Stomach (tissue), 9 donors: ENCODE measurements around the gene ZNF438. TPM values are rescaled to one million over a fixed set of nuclear protein-coding genes. Genes with fewer than 3 reads are reported as not detected.

Experiments
- DNase-seq, 2 donors: peaks; one replicate each; pipeline versions ENCODE4 v3.0.0 to v3.0.0-alpha.2; 2013 to 2019
- H3K27ac ChIP-seq, 5 donors: fragments of 200-600 bp in 4 of 5; sonication (generic) in 4 of 5; one replicate each; pipeline ENCODE4 v1.5.1; 2013 to 2019; ENCODE audit warnings: mild to moderate bottlenecking in 1 of 5, moderate library complexity in 1 of 5
- H3K27me3 ChIP-seq, 3 donors: fragments of 200-600 bp; sonication (generic); one replicate each; pipeline ENCODE4 v1.5.1; 2017 to 2019; ENCODE audit warnings: mixed run types in 1 of 3
- H3K36me3 ChIP-seq, 4 donors: fragments of 200-600 bp; sonication (generic); 1 replicate in 3 of 4; 2 replicates in 1 of 4; pipeline ENCODE4 v1.5.1; 2016 to 2019
- H3K4me1 ChIP-seq, 4 donors: fragments of 200-600 bp; sonication (generic); one replicate each; pipeline ENCODE4 v1.5.1; 2016 to 2019
- H3K4me3 ChIP-seq, 4 donors: fragments of 200-600 bp; sonication (generic) in 3 of 4; one replicate each; pipeline ENCODE4 v1.5.1; 2016 to 2019; ENCODE audit warnings: mild to moderate bottlenecking in 1 of 4
- H3K9me3 ChIP-seq, 4 donors: fragments of 200-600 bp; sonication (generic); one replicate each; pipeline ENCODE4 v1.5.1; 2016 to 2019
- CTCF ChIP-seq, 7 experiments: fragments of 450-650 bp in 4 of 7; fragments of 200-600 bp in 3 of 7; sonication (generic) in 3 of 7; IDR thresholded peaks; one replicate each; pipeline ENCODE4 v1.5.1; 2016 to 2019; ENCODE audit warnings: antibody characterized with exemption in 7 of 7, control low read depth in 2 of 7, mild to moderate bottlenecking in 1 of 7
- EP300 ChIP-seq: sonication (generic); formaldehyde crosslinking; IDR thresholded peaks from one replicate; pipeline ENCODE4 v1.6.1; 2017; ENCODE audit warnings: antibody characterized with exemption
- POLR2A ChIP-seq, 4 donors: fragments of 450-650 bp; IDR thresholded peaks; one replicate each; pipeline ENCODE4 v1.6.1; 2016; ENCODE audit warnings: antibody characterized with exemption in 4 of 4, control low read depth in 2 of 4, mild to moderate bottlenecking in 1 of 4, moderate library complexity in 1 of 4
- POLR2AphosphoS5 ChIP-seq, 3 donors: sonication (generic); formaldehyde crosslinking; IDR thresholded peaks; one replicate each; pipeline ENCODE4 v1.6.1; 2016; ENCODE audit warnings: antibody characterized with exemption in 3 of 3
- WGBS, 5 donors: extraction: QIAGEN DNeasy Blood & Tissue Kit in 3 of 5; methylation state at CpG; one replicate each; pipeline versions ENCODE4 v1.1.5 to v1.1.7; 2013 to 2018; 5-methylcytosine and 5-hydroxymethylcytosine counted together
- intact Hi-C: fragments of 100-400 bp; cut with DNase I; formaldehyde crosslinking; loops from one replicate; pipeline ENCODE4 v1.15.1; 2023; ENCODE audit warnings: low total_unique reads
- polyA plus RNA-seq, 3 donors: library from polyadenylated mRNA; stranded (reverse); fragments of 200-250 nt; gene quantifications; one replicate each; pipeline ENCODE4 v1.2.3, GENCODE V29; 2013
- total RNA-seq, 5 donors: library from RNA; depleted of rRNA; stranded (reverse); fragments of >200 nt; gene quantifications; one replicate each; pipeline versions ENCODE4 v1.1.0 to v1.2.3, GENCODE V29; 2014 to 2016
- donor health status: healthy with polysubstance abuse.
- donor health status: Bipolar disorder and iron deficiency.
- donor health status: healthy.

The ZNF438 gene
- total and polyA plus RNA-seq, 8 donors: 3.5 to 37.9 (median 5.4) TPM; not detected in 1

- Histone ChIP-seq H3K36me3 (no peaks in the 10 kb centered on the region), H3K9me3 (no peaks in the 10 kb centered on the region), H3K27ac (no peak overlapping the region), H3K27me3 (no peaks in the 10 kb centered on the region), H3K4me3 (no peak overlapping the region), H3K4me1 (peaks cover 0 to 6% (median 0%) of the 10 kb centered on the region in 4 donors)
- WGBS, 5 donors: 69 to 87% (median 79%) methylated on average over 2 of the region's 2 CpGs
- intact Hi-C loops: no loop called here
- TF ChIP-seq EP300 (no peak), POLR2A (IDR thresholded peaks at IDR 0.05) (no peak), CTCF (IDR thresholded peaks at IDR 0.05) (no peak), POLR2AphosphoS5 (IDR thresholded peaks at IDR 0.05) (no peak)
- DNase-seq: no peak
Observed at GRCh38 chr10:31072451-31072850, 40.8 kb upstream of the ZNF438 start.

- Histone ChIP-seq H3K4me3 (no peak overlapping the region), H3K36me3 (no peaks in the 10 kb centered on the region), H3K9me3 (no peaks in the 10 kb centered on the region), H3K4me1 (peaks cover 0 to 6% (median 0%) of the 10 kb centered on the region in 4 donors), H3K27me3 (no peaks in the 10 kb centered on the region), H3K27ac (no peak overlapping the region)
- TF ChIP-seq CTCF (IDR thresholded peaks at IDR 0.05): no peak
- no peak for TF ChIP-seq POLR2A (IDR thresholded peaks at IDR 0.05)
- no peak for TF ChIP-seq EP300
- TF ChIP-seq POLR2AphosphoS5 (IDR thresholded peaks at IDR 0.05): no peak
- WGBS, 5 donors: 67 to 75% (median 70%) methylated on average over 6 of the region's 6 CpGs
- DNase-seq: no peak
- intact Hi-C loops: no loop called here
Observed at GRCh38 chr10:31071232-31072005, 39.8 kb upstream of the ZNF438 start.

- intact Hi-C loops: no loop called here
- DNase-seq: no peak
- Histone ChIP-seq H3K9me3 (no peaks in the 10 kb centered on the region), H3K36me3 (no peaks in the 10 kb centered on the region), H3K4me3 (no peak overlapping the region), H3K27me3 (no peaks in the 10 kb centered on the region), H3K4me1 (peaks cover 0 to 6% (median 0%) of the 10 kb centered on the region in 4 donors), H3K27ac (no peak overlapping the region)
- TF ChIP-seq POLR2AphosphoS5 (IDR thresholded peaks at IDR 0.05) (no peak), POLR2A (IDR thresholded peaks at IDR 0.05) (no peak), EP300 (no peak), CTCF (IDR thresholded peaks at IDR 0.05) (no peak)
- 76 to 91% (median 81%) methylated on average over 2 of the region's 2 CpGs for WGBS, 5 donors
Observed at GRCh38 chr10:31070691-31071090, 39.0 kb upstream of the ZNF438 start.

- H3K27me3 ChIP-seq: no peaks in the 10 kb centered on the region
- TF ChIP-seq POLR2AphosphoS5 (IDR thresholded peaks at IDR 0.05): no peak
- TF ChIP-seq POLR2A (IDR thresholded peaks at IDR 0.05): no peak
- TF ChIP-seq CTCF (IDR thresholded peaks at IDR 0.05): no peak
- intact Hi-C loops: no loop called here
- 35 to 64% (median 58%) methylated on average over 4 of the region's 4 CpGs for WGBS, 5 donors
- H3K9me3 ChIP-seq: no peaks in the 10 kb centered on the region
- no peak overlapping the region for H3K4me3 ChIP-seq
- DNase-seq: no peak
- H3K4me1 ChIP-seq: peaks cover 0 to 7% (median 0%) of the 10 kb centered on the region in 4 donors
- peak overlapping the region in 1 of 5 donors; percentile 32 for H3K27ac ChIP-seq
- H3K36me3 ChIP-seq: no peaks in the 10 kb centered on the region
Observed at GRCh38 chr10:31070025-31070424, 38.4 kb upstream of the ZNF438 start.
